Measurements from ENCODE around the gene SPTBN4. TPM values are rescaled to one million over a fixed set of nuclear protein-coding genes. Genes with fewer than 3 reads are reported as not detected.

SPTBN4 gene
- polyA plus RNA-seq, 1 of the 3 experiments (the other 2 are of a cell fraction): 3.1 TPM

DNA sequence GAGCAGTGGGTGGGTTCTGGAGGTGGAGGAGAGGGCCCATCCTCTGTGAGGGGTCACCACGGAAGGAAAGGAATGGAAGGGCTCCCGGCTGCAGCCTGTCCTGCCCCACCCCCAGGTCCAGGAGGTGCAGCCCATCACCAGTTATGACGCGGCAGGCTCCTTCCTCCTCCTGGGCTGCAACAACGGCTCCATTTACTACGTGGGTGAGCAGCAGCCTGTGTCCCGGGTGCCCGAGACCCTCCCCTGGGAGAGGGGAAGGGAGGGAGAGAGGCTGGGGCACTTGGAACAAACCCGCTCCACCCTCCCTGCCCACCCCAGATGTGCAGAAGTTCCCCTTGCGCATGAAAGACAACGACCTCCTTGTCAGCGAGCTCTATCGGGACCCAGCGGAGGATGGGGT is 116.5 kb downstream of the SPTBN4 start:
- Histone ChIP-seq H3K4me2 (no peak overlapping the region), H3F3A (replicated peaks; ENCODE audit: insufficient read depth) (peaks cover 6% of the 10 kb centered on the region), H3K27me3 (ENCODE audit: insufficient read depth) (no peaks in the 10 kb centered on the region), H2AFZ (ENCODE audit: low read depth) (no peak overlapping the region), H4K20me1 (ENCODE audit: insufficient read depth) (no peaks in the 10 kb centered on the region), H3K4me1 (ENCODE audit: control insufficient read depth in 1 of 2, insufficient read depth in 2 of 2, low read depth in 1 of 2, low read length in 1 of 2) (peaks cover under 1 to 2% of the 10 kb centered on the region in 2 experiments; a peak in 2 of 4 replicates), H3K9me3 (no peaks in the 10 kb centered on the region), H3K27ac (ENCODE audit: low read depth in 2 of 2, low read length in 1 of 2) (no peak overlapping the region), H3K9ac (no peak overlapping the region), H3K36me3 (replicated peaks in 1 of 2; ENCODE audit: control insufficient read depth in 1 of 2, insufficient read depth in 2 of 2, low read length in 1 of 2) (peaks cover 5 to 31% of the 10 kb centered on the region in 2 experiments), H3K4me3 (ENCODE audit: low read depth in 2 of 2, low read length in 1 of 2) (no peak overlapping the region), H3K79me2 (ENCODE audit: insufficient read depth) (no peaks in the 10 kb centered on the region), H3K9me2 (no peaks in the 10 kb centered on the region)
- TF ChIP-seq SIN3A (IDR thresholded peaks at IDR 0.05; ENCODE audit: borderline replicate concordance, low read depth, low read length) (no peak), ELF1 (IDR thresholded peaks at IDR 0.05) (no peak), MEF2A (IDR thresholded peaks at IDR 0.05; ENCODE audit: borderline replicate concordance, low read depth) (no peak), PBX3 (IDR thresholded peaks at IDR 0.05) (no peak), EZH2phosphoT487 (IDR thresholded peaks at IDR 0.05; ENCODE audit: borderline replicate concordance, low read depth) (no peak), RCOR1 (IDR thresholded peaks at IDR 0.05; ENCODE audit: low read length) (no peak), TCF12 (IDR thresholded peaks at IDR 0.05) (no peak), FOSL2 (IDR thresholded peaks at IDR 0.05; ENCODE audit: borderline replicate concordance, low read depth) (no peak), YY1 (IDR thresholded peaks at IDR 0.05; ENCODE audit: low read depth) (no peak)
- TF ChIP-seq, protein P1, sequence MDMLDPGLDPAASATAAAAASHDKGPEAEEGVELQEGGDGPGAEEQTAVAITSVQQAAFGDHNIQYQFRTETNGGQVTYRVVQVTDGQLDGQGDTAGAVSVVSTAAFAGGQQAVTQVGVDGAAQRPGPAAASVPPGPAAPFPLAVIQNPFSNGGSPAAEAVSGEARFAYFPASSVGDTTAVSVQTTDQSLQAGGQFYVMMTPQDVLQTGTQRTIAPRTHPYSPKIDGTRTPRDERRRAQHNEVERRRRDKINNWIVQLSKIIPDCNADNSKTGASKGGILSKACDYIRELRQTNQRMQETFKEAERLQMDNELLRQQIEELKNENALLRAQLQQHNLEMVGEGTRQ (IDR thresholded peaks at IDR 0.05; ENCODE audit: borderline replicate concordance, low read depth, low read length): no peak
- TF ChIP-seq, protein P2, sequence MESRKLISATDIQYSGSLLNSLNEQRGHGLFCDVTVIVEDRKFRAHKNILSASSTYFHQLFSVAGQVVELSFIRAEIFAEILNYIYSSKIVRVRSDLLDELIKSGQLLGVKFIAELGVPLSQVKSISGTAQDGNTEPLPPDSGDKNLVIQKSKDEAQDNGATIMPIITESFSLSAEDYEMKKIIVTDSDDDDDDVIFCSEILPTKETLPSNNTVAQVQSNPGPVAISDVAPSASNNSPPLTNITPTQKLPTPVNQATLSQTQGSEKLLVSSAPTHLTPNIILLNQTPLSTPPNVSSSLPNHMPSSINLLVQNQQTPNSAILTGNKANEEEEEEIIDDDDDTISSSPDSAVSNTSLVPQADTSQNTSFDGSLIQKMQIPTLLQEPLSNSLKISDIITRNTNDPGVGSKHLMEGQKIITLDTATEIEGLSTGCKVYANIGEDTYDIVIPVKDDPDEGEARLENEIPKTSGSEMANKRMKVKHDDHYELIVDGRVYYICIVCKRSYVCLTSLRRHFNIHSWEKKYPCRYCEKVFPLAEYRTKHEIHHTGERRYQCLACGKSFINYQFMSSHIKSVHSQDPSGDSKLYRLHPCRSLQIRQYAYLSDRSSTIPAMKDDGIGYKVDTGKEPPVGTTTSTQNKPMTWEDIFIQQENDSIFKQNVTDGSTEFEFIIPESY (IDR thresholded peaks at IDR 0.05; ENCODE audit: borderline replicate concordance, low read depth): no peak
- WGBS (ENCODE audit: low lambda C conversion rate): 89% methylated on average over 8 of the region's 14 CpGs
- ChIA-PET POLR2A (no interaction called here), CTCF (interaction anchor here (1.7 kb wide), 1 partner anchor 11 kb away, joined by 5 read pairs; no protein-coding TSS in a partner anchor)
- no peak for DNase-seq

- Histone ChIP-seq H3K9ac (no peak overlapping the region), H3K9me2 (no peaks in the 10 kb centered on the region), H3K27me3 (ENCODE audit: insufficient read depth) (no peaks in the 10 kb centered on the region), H3K4me2 (no peak overlapping the region), H3F3A (replicated peaks; ENCODE audit: insufficient read depth) (peaks cover 6% of the 10 kb centered on the region), H3K79me2 (ENCODE audit: insufficient read depth) (no peaks in the 10 kb centered on the region), H3K4me3 (ENCODE audit: low read depth in 2 of 2, low read length in 1 of 2) (no peak overlapping the region), H3K9me3 (no peaks in the 10 kb centered on the region), H3K36me3 (replicated peaks in 1 of 2; ENCODE audit: control insufficient read depth in 1 of 2, insufficient read depth in 2 of 2, low read length in 1 of 2) (peaks cover 5 to 24% of the 10 kb centered on the region in 2 experiments), H2AFZ (ENCODE audit: low read depth) (no peak overlapping the region), H3K4me1 (ENCODE audit: control insufficient read depth in 1 of 2, insufficient read depth in 2 of 2, low read depth in 1 of 2, low read length in 1 of 2) (no peaks in the 10 kb centered on the region), H4K20me1 (ENCODE audit: insufficient read depth) (no peaks in the 10 kb centered on the region), H3K27ac (ENCODE audit: low read depth in 2 of 2, low read length in 1 of 2) (no peak overlapping the region)
- ChIA-PET CTCF (interaction anchor here (0.6 to 1.7 kb wide), 3 partner anchors 11 to 286 kb away, joined by 3 to 5 read pairs (median 5); no protein-coding TSS in a partner anchor), POLR2A (no interaction called here)
- peak; percentile 31 for DNase-seq
- 65% methylated on average over 5 of the region's 5 CpGs for WGBS (ENCODE audit: low lambda C conversion rate)
- TF ChIP-seq FOXM1 (IDR thresholded peaks at IDR 0.05; ENCODE audit: low read depth) (no peak), FOXJ3 (CRISPR knock-in tag; IDR thresholded peaks at IDR 0.05) (no peak), RAD21 (IDR thresholded peaks at IDR 0.05; ENCODE audit: low read length) (no peak), NFIC (IDR thresholded peaks at IDR 0.05; ENCODE audit: borderline replicate concordance) (no peak), GATA2 (CRISPR knock-in tag; IDR thresholded peaks at IDR 0.05) (no peak)
- TF ChIP-seq, protein P2 (IDR thresholded peaks at IDR 0.05; ENCODE audit: borderline replicate concordance, low read depth): no peak
- TF ChIP-seq, protein P3, sequence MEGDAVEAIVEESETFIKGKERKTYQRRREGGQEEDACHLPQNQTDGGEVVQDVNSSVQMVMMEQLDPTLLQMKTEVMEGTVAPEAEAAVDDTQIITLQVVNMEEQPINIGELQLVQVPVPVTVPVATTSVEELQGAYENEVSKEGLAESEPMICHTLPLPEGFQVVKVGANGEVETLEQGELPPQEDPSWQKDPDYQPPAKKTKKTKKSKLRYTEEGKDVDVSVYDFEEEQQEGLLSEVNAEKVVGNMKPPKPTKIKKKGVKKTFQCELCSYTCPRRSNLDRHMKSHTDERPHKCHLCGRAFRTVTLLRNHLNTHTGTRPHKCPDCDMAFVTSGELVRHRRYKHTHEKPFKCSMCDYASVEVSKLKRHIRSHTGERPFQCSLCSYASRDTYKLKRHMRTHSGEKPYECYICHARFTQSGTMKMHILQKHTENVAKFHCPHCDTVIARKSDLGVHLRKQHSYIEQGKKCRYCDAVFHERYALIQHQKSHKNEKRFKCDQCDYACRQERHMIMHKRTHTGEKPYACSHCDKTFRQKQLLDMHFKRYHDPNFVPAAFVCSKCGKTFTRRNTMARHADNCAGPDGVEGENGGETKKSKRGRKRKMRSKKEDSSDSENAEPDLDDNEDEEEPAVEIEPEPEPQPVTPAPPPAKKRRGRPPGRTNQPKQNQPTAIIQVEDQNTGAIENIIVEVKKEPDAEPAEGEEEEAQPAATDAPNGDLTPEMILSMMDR (IDR thresholded peaks at IDR 0.05): peak; percentile 47
Measured at GRCh38 chr19:40584007-40584406, 117.2 kb downstream of the SPTBN4 start.
